Psoas muscle (tissue), 8 donors: Measurements from ENCODE around the gene CUBN. TPM values are rescaled to one million over a fixed set of nuclear protein-coding genes. Genes with fewer than 3 reads are reported as not detected.

Source experiments
- ATAC-seq, 4 donors: fragments of 200-7000 bp; cut with Tn5 transposase; one replicate each; pipeline ENCODE4 v1.9.1; 2020; ENCODE audit warnings: moderate library complexity in 3 of 4, mild to moderate bottlenecking in 2 of 4
- DNase-seq, 2 donors: peaks; one replicate each; pipeline ENCODE4 v3.0.0-alpha.2; 2020
- H3K27ac ChIP-seq: fragments of 200-600 bp; one replicate; pipeline ENCODE4 v1.8.0; 2022
- H3K27me3 ChIP-seq, 3 donors: fragments of 200-600 bp in 1 of 3; one replicate each; pipeline versions ENCODE4 v1.6.1 to v1.8.0; 2013 to 2022; ENCODE audit warnings: low read length in 2 of 3, mild to moderate bottlenecking in 2 of 3, moderate library complexity in 1 of 3; ENCODE audit not compliant: insufficient read depth in 3 of 3
- H3K36me3 ChIP-seq, 2 donors: fragments of 200-600 bp in 1 of 2; one replicate each; pipeline versions ENCODE4 v1.6.1 to v1.8.0; 2013 to 2022; ENCODE audit warnings: low read depth in 1 of 2, mild to moderate bottlenecking in 1 of 2, moderate library complexity in 1 of 2; ENCODE audit not compliant: insufficient read depth in 1 of 2
- H3K4me1 ChIP-seq: fragments of 200-600 bp; one replicate; pipeline ENCODE4 v1.8.0; 2022
- H3K4me3 ChIP-seq: fragments of 200-600 bp; one replicate; pipeline ENCODE4 v1.8.0; 2022; ENCODE audit warnings: mild to moderate bottlenecking
- H3K9me3 ChIP-seq: fragments of 200-600 bp; one replicate; pipeline ENCODE4 v1.8.0; 2022
- WGBS, 3 donors: extraction: QIAGEN DNeasy Blood & Tissue Kit; methylation state at CpG; one replicate each; pipeline versions ENCODE4 v1.1.6 to v1.1.7; 2013; 5-methylcytosine and 5-hydroxymethylcytosine counted together
- intact Hi-C, 2 donors: fragments of 100-400 bp; cut with DNase I; formaldehyde crosslinking; loops; one replicate each; pipeline versions ENCODE4 v1.11.0 to v1.14.2; 2022
- polyA plus RNA-seq, 3 donors: library from polyadenylated mRNA; stranded (reverse); fragments of 200-250 nt; gene quantifications; one replicate each; pipeline ENCODE4 v1.2.3, GENCODE V29; 2013
- total RNA-seq, 4 donors: library from RNA; stranded (reverse); fragmentation: NEBNext Ultra II Directional in 2 of 4; extraction: Animal tissue kit (Norgen Biotek cat#: 25700) in 2 of 4; gene quantifications; one replicate each; pipeline versions ENCODE4 v1.2.1 to v1.2.4, GENCODE V29; 2021 to 2023
- TF ChIP-seq, protein P1 (sequence below): fragments of 200-600 bp; IDR thresholded peaks from one replicate; pipeline ENCODE4 v1.8.0; 2022; ENCODE audit warnings: antibody characterized with exemption
- donor health status: healthy with polysubstance abuse.
- donor health status: DM: no; HTN: no; CAD: no; lungs with moderate emphysema.
- donor health status: Bipolar disorder and iron deficiency.
- donor health status: healthy.
- donor health status: DM: yes; HTN: yes; CAD: no.
- donor health status: DM: no; HTN: no; CAD: no.
- donor health status: DM: no; HTN: no; CAD: no.
- donor health status: DM: yes; HTN: yes; CAD: no.

The CUBN gene
- total and polyA plus RNA-seq, 7 donors, result 0.07 to 1.1 (median 0.22) TPM

DNA sequence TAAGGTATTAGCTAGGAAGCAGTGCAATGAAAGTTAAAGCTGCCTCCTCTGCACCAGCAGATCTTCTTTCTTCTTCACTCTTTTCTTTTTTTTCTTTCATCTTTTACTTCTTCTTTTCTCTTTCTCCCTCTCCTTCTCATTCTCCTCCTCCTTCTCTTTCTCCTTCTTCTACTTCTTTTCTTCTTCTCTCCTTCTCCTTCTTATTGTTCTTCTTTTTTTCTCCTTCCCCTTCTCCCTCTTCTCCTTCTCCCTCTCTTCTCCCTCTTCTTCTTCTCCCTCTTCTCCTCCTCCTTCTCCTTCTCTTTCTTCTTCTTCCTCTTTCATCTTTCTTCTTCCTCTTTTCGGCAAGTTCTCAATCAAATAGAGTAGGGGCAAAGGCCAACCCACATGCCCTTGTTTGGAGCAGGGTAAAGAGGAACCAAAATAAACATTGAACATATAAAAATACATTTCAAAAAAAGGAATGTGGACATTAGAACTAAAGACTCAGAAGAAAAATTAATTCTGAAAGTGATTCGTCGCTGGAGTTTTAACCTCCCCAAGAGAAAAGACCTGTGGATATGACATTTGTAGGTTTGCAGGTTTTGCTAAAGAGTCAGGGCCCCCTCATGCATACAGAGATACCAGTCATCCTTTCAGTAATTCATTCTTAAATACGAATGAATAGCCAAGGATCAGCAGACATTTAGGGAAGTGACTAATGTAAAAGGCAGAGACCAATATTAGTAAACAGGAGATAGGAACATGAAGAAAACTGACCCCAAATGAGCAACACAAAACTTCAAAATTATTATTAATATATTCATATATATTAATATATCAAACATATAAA, 219.4 kb downstream of the CUBN start:
- H3K36me3 ChIP-seq, result no peaks in the 10 kb centered on the region
- DNase-seq (no peak), ATAC-seq (no peak)
- WGBS, 3 donors, result 75 to 80% (median 77%) methylated on average over 4 of the region's 4 CpGs
- TF ChIP-seq, protein P1, sequence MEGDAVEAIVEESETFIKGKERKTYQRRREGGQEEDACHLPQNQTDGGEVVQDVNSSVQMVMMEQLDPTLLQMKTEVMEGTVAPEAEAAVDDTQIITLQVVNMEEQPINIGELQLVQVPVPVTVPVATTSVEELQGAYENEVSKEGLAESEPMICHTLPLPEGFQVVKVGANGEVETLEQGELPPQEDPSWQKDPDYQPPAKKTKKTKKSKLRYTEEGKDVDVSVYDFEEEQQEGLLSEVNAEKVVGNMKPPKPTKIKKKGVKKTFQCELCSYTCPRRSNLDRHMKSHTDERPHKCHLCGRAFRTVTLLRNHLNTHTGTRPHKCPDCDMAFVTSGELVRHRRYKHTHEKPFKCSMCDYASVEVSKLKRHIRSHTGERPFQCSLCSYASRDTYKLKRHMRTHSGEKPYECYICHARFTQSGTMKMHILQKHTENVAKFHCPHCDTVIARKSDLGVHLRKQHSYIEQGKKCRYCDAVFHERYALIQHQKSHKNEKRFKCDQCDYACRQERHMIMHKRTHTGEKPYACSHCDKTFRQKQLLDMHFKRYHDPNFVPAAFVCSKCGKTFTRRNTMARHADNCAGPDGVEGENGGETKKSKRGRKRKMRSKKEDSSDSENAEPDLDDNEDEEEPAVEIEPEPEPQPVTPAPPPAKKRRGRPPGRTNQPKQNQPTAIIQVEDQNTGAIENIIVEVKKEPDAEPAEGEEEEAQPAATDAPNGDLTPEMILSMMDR, result no peak
- H3K4me3 ChIP-seq, result no peak overlapping the region
- no peaks in the 10 kb centered on the region for H3K9me3 ChIP-seq
- no peaks in the 10 kb centered on the region for H3K27me3 ChIP-seq
- no peak overlapping the region for H3K27ac ChIP-seq
- intact Hi-C loops, result no loop called here
- no peaks in the 10 kb centered on the region for H3K4me1 ChIP-seq

DNA sequence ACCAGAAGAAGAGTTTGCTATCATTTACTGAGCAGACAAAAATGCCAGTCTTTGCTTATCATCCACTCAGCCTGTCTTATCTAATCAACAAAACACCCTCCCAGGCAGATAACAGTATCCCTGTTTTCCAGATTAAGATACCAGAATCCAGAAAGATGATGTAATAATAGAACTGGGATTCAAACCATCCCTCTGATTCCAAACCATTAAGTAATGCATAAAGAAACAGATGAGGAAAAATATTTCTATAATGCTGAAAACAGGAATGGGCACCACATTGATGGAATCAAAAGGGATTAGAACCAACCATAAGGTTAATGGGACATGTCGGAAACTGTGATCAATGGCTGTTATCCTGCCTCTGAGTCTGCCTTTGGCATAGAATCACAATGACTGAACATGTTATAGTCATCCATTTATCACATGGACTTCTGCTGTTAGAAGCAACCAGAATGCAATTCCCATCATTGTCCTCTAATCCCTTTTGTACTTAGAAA, 220.3 kb downstream of the CUBN start:
- TF ChIP-seq, protein P1, result no peak
- Histone ChIP-seq H3K27ac (no peak overlapping the region), H3K4me1 (no peaks in the 10 kb centered on the region), H3K4me3 (no peak overlapping the region), H3K9me3 (no peaks in the 10 kb centered on the region), H3K27me3 (no peaks in the 10 kb centered on the region), H3K36me3 (no peaks in the 10 kb centered on the region)
- 79 to 90% (median 88%) methylated on average over 1 of the region's 1 CpG for WGBS, 3 donors
- DNase-seq, result no peak
- intact Hi-C loops, result no loop called here
- ATAC-seq, result no peak

DNA sequence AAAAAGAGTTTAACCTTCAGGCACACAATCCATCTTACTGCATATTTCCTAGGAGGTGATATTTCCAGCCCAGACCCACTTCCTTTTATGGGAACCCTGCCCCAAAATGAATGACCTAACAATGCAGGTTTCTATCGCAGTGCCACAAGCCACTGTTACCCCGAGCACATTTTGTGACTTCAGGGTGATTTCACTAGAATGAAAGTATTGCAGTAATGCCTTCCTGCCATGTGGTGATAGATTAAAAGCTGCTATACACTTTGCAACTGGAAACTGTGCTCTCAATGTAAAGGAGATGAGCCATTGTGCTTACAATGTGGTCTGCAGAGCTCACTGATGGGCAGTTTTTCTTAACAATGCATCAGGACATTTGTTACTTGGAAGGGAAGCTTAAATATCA, 221.9 kb downstream of the CUBN start:
- TF ChIP-seq, protein P1, result no peak
- 76 to 87% (median 80%) methylated on average over 2 of the region's 2 CpGs for WGBS, 3 donors
- Histone ChIP-seq H3K4me3 (no peak overlapping the region), H3K9me3 (no peaks in the 10 kb centered on the region), H3K27me3 (no peaks in the 10 kb centered on the region), H3K4me1 (no peaks in the 10 kb centered on the region), H3K36me3 (no peaks in the 10 kb centered on the region), H3K27ac (no peak overlapping the region)
- intact Hi-C loops, result no loop called here
- DNase-seq (no peak), ATAC-seq (no peak)

DNA sequence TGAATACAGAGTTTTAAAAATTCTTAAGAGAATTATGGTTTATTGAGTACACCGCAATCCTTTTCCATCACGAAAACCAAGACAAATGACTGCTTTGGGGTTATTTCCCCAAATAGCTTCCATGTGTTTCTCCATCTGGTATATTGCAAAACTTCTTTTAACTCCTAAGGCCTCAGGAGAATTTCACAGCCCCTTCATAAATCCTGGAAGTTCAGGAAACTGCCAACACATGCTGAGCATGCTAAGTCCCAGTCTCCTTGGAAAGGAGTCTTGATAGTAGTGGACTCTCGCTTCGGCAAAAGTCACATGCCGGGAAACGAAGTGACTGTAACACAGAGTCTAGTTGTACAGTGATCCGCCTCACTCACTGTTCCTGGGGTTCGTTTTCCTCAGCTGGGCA, 224.3 kb downstream of the CUBN start:
- TF ChIP-seq, protein P1, result no peak
- H3K27me3 ChIP-seq, result no peaks in the 10 kb centered on the region
- WGBS, 3 donors, result 75 to 89% (median 82%) methylated on average over 8 of the region's 8 CpGs
- H3K9me3 ChIP-seq, result no peaks in the 10 kb centered on the region
- no peak for DNase-seq
- H3K4me3 ChIP-seq, result no peak overlapping the region
- peak; percentile 28 to 79 (median 60) for ATAC-seq
- H3K4me1 ChIP-seq, result no peaks in the 10 kb centered on the region
- intact Hi-C loops, result no loop called here
- no peaks in the 10 kb centered on the region for H3K36me3 ChIP-seq
- no peak overlapping the region for H3K27ac ChIP-seq
